GM12874 (cell line): Measurements from ENCODE around the gene WFDC1.

ENCODE experiments used
- CTCF ChIP-seq: IDR thresholded peaks from 2 replicates; pipeline ENCODE4 v1.5.1; 2011; ENCODE audit warnings: low read depth, mild to moderate bottlenecking, control low read depth, low read length, moderate library complexity; ENCODE audit not compliant: insufficient read depth

Gene WFDC1

DNA sequence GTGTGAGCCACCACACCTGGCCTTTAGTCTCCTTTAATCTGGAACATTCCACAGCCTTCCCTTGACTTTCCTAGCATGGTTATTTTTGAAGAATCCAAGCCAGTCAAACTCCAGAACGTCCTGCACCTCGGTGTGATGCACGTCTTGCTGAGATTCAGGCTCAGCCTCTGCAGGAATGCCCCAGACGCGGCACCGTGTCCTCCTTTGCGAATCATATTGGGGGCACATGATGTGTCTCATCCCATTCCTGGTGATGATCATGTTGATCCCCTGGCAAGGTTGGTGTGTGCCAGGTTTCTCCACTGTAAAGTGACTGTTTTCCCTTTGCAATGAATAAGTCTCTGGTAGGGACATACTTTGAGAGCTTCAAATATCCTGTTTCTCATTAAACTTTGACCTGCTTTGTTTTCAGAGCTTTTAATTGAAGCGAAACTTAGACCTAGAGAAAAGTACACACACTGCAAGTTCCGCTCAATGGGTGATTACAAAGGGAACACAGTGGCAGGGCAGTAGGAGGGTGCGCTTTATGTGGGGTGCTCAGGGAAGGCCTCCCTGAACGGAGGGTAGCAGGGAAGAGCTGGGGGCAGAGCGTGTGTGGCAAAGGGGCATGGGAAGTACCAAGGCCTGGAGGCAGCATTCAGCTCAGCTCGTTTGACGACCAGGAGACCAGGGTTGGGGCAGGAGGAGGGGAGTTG lies 64.1 kb downstream of the WFDC1 start:
- TF ChIP-seq CTCF: no peak

DNA sequence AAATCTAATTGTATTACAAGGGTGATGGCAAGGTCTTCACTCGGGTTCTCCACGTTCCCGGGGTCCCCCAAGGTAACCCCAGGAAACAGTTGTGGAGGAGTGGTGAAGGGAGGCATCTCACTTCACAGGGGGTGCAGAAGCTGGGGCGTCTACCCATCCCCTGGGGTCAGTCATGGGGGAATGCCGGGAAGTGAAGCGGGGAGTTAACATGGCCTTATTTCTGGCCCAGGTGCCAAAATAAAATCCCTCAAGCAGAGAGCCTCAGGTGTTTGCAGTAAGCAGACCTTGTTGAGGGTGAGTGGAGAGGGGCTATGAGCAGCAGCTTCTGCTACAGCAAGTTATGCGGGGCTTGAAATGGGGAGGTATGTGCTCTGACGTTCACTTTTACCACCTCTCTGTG lies 64.6 kb downstream of the WFDC1 start:
- TF ChIP-seq CTCF: no peak

DNA sequence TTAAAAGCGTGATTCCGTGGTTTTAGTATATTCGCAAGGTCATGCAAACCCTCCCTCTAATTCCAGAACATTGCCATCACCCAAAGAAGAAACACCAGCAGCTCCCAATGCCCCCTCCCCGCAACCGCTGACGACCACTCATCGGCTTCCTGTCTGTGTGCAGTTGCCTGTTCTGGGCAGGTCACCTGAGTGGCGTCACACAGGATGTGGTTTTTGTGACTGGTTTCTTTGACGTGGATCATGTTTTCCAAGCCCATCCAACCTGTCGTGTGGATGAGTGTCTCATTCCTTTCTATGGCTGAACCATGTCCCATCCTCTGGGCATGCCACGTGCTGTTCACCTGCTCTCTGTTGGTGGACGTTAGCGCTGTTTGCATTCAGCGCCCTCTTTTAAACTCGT lies 65.5 kb downstream of the WFDC1 start:
- TF ChIP-seq CTCF: no peak

DNA sequence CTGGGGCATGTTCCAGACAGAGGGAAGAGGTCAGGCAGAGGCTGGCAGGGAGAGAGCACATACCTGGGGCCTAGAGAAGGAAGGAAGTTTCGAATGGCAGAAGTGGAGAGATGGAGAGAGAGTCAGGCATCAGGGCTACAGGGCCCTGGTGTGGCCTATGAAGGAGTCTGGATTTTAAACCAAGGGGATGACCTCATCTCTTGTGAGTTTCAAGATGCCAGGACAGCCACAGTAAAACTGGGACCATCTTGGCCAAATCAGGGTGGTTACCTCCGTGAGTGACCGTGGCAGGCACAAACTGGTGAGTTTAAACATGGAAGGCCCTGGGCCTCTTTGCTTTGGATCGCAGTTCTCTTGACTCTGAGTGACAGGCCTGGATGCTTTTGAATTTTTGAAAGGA lies 66.1 kb downstream of the WFDC1 start:
- no peak for TF ChIP-seq CTCF

DNA sequence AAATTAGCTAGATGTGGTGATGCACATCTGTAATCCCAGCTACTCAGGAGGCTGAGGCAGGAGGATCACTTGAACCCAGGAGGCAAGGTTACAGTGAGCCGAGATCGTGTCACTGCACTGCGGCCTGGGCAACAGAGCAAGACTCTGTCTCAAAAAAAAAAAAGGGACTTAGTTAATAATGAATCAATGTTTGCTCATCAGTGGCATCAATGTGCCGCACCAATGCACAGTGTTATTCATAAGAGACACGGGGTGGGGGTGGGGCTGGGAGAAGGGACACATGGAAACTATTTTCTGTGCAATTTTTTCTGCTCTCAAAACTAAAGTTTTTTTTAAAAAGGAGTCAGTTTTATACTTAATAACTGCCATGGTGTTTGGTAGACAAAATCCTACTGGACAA lies 66.9 kb downstream of the WFDC1 start:
- TF ChIP-seq CTCF: no peak

- no peak for TF ChIP-seq CTCF
These were observed 67.8 kb downstream of the WFDC1 start for GRCh38 chr16:84362471-84362941.

DNA sequence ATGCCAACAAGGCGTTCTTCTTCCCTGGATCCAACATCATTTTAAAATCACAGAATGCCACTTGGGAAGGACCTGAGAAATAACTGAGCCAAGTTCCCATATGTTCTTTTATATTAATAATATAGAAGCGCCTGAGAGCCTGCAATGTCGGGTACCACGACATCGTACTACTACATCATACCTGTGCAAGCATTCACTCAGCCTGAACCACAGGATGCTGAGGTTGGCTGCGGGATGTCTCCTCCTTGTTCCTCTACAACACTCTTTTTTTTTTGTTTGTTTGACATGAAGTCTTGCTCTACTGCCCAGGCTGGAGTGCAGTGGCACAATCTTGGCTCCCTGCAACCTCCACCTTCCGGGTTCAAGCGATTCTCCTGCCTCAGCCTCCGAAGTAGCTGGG lies 71.5 kb downstream of the WFDC1 start:
- TF ChIP-seq CTCF: no peak
